GM19438 (cell line): ENCODE measurements around the gene CD180.

Source experiments
- ATAC-seq: cut with Tn5 transposase; IDR thresholded peaks from one replicate; pipeline ENCODE4 v1.9.1; 2021; ENCODE audit warnings: low read depth; ENCODE audit not compliant: unreplicated experiment

The CD180 gene

GRCh38 chr5:67135381-67135984 is 61.1 kb downstream of the CD180 start:
- no peak for ATAC-seq

GRCh38 chr5:67133776-67134175 is 62.8 kb downstream of the CD180 start:
- ATAC-seq, result no peak

- ATAC-seq, result no peak
Observed at GRCh38 chr5:67133217-67133616, 63.4 kb downstream of the CD180 start.

- ATAC-seq, result no peak
Observed at GRCh38 chr5:67129768-67130167, 66.8 kb downstream of the CD180 start.
